Vagina (tissue), 2 donors: ENCODE results near the gene COASY. TPM values are rescaled to one million over a fixed set of nuclear protein-coding genes. Genes with fewer than 3 reads are reported as not detected.
A peak's percentile ranks its signal among the peaks of the same experiment; 100 is the strongest.

Experiments
- DNase-seq, 2 donors: peaks; one replicate each; pipeline ENCODE4 v3.0.0-alpha.2; 2017; ENCODE audit errors: extremely low spot score in 2 of 2
- H3K27ac ChIP-seq: fragments of 200-600 bp; sonication (generic); one replicate; pipeline ENCODE4 v1.5.1; 2019
- H3K27me3 ChIP-seq: fragments of 200-600 bp; sonication (generic); one replicate; pipeline ENCODE4 v1.5.1; 2019
- H3K36me3 ChIP-seq, 2 donors: fragments of 200-600 bp; sonication (generic); one replicate each; pipeline ENCODE4 v1.5.1; 2017 to 2019
- H3K4me1 ChIP-seq: fragments of 200-600 bp; sonication (generic); one replicate; pipeline ENCODE4 v1.5.1; 2019
- H3K4me3 ChIP-seq, 2 donors: fragments of 200-600 bp; sonication (generic); 1 replicate in 1 of 2; 2 replicates in 1 of 2; pipeline ENCODE4 v1.5.1; 2016 to 2019
- H3K9me3 ChIP-seq: fragments of 200-600 bp; sonication (generic); one replicate; pipeline ENCODE4 v1.5.1; 2019
- CTCF ChIP-seq, 3 experiments: fragments of 450-650 bp in 2 of 3; fragments of 200-600 bp in 1 of 3; sonication (generic) in 1 of 3; IDR thresholded peaks; one replicate each; pipeline ENCODE4 v1.5.1; 2017 to 2019; ENCODE audit warnings: antibody characterized with exemption in 3 of 3, mild to moderate bottlenecking in 2 of 3, moderate library complexity in 2 of 3
- POLR2A ChIP-seq, 2 donors: fragments of 450-650 bp; IDR thresholded peaks; one replicate each; pipeline ENCODE4 v1.6.1; 2017; ENCODE audit warnings: antibody characterized with exemption in 2 of 2, mild to moderate bottlenecking in 2 of 2, moderate library complexity in 2 of 2
- POLR2AphosphoS5 ChIP-seq, 2 donors: sonication (generic); formaldehyde crosslinking; IDR thresholded peaks; one replicate each; pipeline ENCODE4 v1.9.0; 2017; ENCODE audit warnings: antibody characterized with exemption in 2 of 2, mild to moderate bottlenecking in 2 of 2, low read depth in 1 of 2; ENCODE audit not compliant: insufficient read depth in 1 of 2
- intact Hi-C: fragments of 100-400 bp; cut with DNase I; formaldehyde crosslinking; loops from one replicate; pipeline ENCODE4 v1.15.1; 2023
- total RNA-seq: library from RNA; depleted of rRNA; stranded (reverse); fragments of >200 nt; gene quantifications from one replicate; pipeline ENCODE4 v1.2.3, GENCODE V29; 2016

The COASY gene
- total RNA-seq, 1 donor from 2014 or later: 24.8 TPM

- intact Hi-C loops: no loop called here
- Histone ChIP-seq H3K27me3 (no peaks in the 10 kb centered on the region), H3K4me1 (peaks cover 56% of the 10 kb centered on the region), H3K4me3 (no peak overlapping the region), H3K9me3 (no peaks in the 10 kb centered on the region), H3K27ac (peak overlapping the region; percentile 8), H3K36me3 (peaks cover 0 to 30% of the 10 kb centered on the region in 2 donors)
- no peak for DNase-seq
- TF ChIP-seq CTCF (IDR thresholded peaks at IDR 0.05): no peak
- TF ChIP-seq POLR2A (IDR thresholded peaks at IDR 0.05): no peak
- TF ChIP-seq POLR2AphosphoS5 (IDR thresholded peaks at IDR 0.05; ENCODE audit: insufficient read depth in 1 of 2, low read depth in 1 of 2): no peak
Measured at GRCh38 chr17:42563950-42564349, 2.0 kb downstream of the COASY start.

- intact Hi-C loops: no loop called here
Measured at GRCh38 chr17:42564815-42565522, 3.0 kb downstream of the COASY start.

GRCh38 chr17:42565523-42566214 lies 3.7 kb downstream of the COASY start:
- TF ChIP-seq CTCF (IDR thresholded peaks at IDR 0.05): no peak
- no peak for TF ChIP-seq POLR2A (IDR thresholded peaks at IDR 0.05)
- TF ChIP-seq POLR2AphosphoS5 (IDR thresholded peaks at IDR 0.05; ENCODE audit: insufficient read depth in 1 of 2, low read depth in 1 of 2): no peak
- Histone ChIP-seq H3K9me3 (no peaks in the 10 kb centered on the region), H3K27ac (no peak overlapping the region), H3K27me3 (no peaks in the 10 kb centered on the region), H3K4me1 (peaks cover 56% of the 10 kb centered on the region), H3K4me3 (no peak overlapping the region), H3K36me3 (peaks cover 0 to 46% of the 10 kb centered on the region in 2 donors)
- intact Hi-C loops: no loop called here
- DNase-seq: no peak

More at GRCh38 chr17:42564815-42565522, 3.0 kb downstream of the COASY start:
- no peak for TF ChIP-seq CTCF (IDR thresholded peaks at IDR 0.05)
- no peak for TF ChIP-seq POLR2AphosphoS5 (IDR thresholded peaks at IDR 0.05; ENCODE audit: insufficient read depth in 1 of 2, low read depth in 1 of 2)
- TF ChIP-seq POLR2A (IDR thresholded peaks at IDR 0.05): no peak
- Histone ChIP-seq H3K36me3 (peaks cover 0 to 40% of the 10 kb centered on the region in 2 donors), H3K27ac (no peak overlapping the region), H3K4me1 (peaks cover 56% of the 10 kb centered on the region), H3K9me3 (no peaks in the 10 kb centered on the region), H3K4me3 (no peak overlapping the region), H3K27me3 (no peaks in the 10 kb centered on the region)
- no peak for DNase-seq

GRCh38 chr17:42566215-42566882 lies 4.4 kb downstream of the COASY start:
- TF ChIP-seq POLR2AphosphoS5 (IDR thresholded peaks at IDR 0.05; ENCODE audit: insufficient read depth in 1 of 2, low read depth in 1 of 2) (no peak), CTCF (IDR thresholded peaks at IDR 0.05) (no peak), POLR2A (IDR thresholded peaks at IDR 0.05) (no peak)
- H3K4me1 ChIP-seq: peaks cover 53% of the 10 kb centered on the region
- peak overlapping the region; percentile 81 to 95 for H3K4me3 ChIP-seq
- no peak for DNase-seq
- peak overlapping the region; percentile 92 for H3K27ac ChIP-seq
- H3K9me3 ChIP-seq: no peaks in the 10 kb centered on the region
- no peaks in the 10 kb centered on the region for H3K27me3 ChIP-seq
- H3K36me3 ChIP-seq: peaks cover 0 to 48% of the 10 kb centered on the region in 2 donors
- intact Hi-C loops: no loop called here
